GM18511 (cell line): ENCODE measurements around the gene GLIS1.

Experiments
- ATAC-seq: cut with Tn5 transposase; IDR thresholded peaks from one replicate; pipeline ENCODE4 v1.9.1; 2021; ENCODE audit warnings: mild to moderate bottlenecking, moderate library complexity; ENCODE audit not compliant: unreplicated experiment

GLIS1 gene

DNA sequence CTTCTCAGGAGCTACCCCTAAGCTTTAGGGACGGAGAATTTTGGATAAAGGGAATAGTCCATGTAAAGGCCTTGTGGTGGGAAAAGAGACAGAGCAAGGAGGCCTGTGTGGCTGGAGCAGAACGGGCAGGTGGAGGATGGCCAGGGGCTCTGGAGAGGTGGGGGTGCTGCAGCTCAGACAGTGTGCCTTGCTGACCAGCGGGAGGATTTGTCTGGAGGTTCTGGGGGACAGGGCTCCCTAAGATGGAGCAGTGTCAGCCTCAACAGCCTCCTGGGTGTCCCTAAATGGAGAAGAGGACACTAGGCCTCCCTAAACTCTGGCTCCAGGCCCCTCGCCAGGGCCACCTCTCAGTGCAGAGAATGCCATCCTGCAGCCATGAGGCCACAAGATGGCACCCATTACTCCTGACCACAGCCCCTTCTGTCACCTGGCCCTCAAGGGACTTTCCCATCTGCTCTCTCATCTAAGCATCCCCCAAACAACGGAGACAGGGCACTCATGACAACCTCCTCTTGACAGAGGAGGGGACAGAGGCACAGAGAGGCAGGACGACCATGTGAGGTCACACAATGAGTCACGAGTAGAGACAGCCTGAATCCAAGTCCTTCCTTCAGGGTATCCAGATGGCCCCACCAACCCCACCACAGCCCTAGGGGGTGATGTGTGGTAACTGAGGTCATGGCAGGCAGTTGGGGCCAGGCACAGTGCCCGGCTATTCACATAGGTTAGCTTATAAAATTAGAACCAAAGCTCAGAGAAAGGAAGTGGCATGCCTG is 185.0 kb downstream of the GLIS1 start:
- ATAC-seq: no peak

DNA sequence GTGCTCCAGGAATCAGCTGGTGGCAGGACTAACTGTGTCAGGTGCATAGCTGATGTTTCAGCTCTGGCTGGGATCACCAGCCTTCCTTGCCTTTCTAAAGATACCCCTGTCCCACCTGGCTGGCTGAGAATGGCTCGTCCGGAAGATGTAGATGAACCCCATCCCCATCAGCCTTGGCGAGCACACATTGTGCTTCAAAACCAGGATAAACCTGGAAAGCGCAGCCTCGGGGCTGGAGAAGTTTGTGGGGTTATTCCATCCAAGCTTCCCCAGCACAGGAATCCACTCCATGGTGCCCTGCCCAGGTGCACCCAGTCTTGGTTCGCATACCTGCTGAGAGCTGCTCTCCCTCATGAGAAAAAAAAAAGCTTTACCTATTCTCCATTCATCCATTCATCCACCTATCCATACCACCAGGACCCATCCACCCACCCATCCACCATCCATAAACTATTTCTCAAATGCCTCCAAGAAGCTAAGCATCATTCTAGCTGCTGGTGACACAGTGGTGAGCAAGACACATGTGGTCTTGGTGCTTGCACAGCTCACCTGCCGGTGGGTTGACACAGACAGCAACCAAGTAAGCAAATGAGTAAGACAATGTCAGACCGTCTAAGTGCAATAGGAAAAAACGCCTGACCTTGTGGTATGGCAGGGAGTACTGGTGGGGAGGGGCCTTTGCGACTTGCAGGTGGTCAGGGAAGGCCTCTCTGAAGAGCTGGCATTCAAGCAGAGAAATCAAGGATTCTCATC is 185.8 kb downstream of the GLIS1 start:
- no peak for ATAC-seq

DNA sequence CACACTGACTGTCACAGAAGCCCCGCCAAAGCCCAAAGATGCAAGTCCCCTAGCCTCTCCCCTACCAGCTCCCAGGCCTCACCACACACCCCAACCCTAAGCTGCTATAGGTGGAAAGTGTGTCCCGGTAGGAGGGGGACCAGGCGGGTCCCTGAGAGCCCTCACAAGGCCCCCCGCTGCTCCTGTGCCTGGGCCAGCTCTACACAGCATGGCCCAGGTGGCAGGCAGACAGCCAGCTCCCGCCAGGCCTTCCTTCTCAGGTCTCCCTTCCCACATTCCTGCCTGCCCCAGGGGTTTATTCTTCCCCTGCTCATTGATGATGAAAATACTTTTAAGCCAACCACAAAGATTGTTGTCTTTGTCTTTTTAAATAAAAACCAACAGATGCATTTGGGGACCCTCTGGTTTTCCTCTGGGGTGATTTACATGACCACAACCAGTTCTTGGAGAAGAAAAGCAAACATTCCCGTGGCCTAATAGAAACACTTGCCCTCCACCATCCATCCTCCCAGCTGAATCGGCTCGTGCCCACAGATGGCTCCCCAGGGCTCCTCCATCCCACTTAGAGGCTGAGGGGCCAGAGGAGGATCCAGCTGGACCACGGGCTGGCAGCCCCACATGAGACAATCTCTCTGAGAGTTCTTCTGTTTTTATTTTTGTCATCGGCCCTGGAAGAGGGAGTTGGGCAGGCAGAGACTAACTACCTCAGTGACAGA is 186.7 kb downstream of the GLIS1 start:
- ATAC-seq: no peak

DNA sequence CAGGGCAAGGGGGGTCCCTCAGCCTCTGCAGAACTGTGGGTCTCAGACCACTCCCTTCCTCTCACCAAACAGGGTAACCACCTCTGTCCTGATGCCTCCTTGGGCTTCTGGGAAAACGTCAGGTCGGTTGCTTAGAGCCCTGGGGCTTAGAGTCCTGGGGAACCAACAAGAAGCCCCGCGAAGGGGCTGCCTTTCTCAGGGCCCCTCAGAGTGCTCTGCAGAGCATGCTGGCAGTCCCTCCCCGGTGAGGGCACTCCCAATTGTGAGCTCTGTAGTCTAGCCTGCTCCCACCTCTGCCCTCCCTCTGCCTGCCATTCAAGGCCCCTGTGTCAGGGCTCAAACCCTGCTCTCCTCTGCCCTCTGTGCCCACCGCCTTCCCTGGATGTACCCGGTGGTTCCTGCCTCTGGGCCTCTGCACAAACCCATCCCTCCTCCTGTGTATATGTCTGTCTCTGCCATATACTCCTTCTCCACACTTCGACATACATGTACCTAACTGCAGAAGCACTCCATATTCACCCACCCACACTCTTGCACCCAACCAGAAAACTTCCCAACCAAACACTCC is 187.5 kb downstream of the GLIS1 start:
- ATAC-seq: no peak

DNA sequence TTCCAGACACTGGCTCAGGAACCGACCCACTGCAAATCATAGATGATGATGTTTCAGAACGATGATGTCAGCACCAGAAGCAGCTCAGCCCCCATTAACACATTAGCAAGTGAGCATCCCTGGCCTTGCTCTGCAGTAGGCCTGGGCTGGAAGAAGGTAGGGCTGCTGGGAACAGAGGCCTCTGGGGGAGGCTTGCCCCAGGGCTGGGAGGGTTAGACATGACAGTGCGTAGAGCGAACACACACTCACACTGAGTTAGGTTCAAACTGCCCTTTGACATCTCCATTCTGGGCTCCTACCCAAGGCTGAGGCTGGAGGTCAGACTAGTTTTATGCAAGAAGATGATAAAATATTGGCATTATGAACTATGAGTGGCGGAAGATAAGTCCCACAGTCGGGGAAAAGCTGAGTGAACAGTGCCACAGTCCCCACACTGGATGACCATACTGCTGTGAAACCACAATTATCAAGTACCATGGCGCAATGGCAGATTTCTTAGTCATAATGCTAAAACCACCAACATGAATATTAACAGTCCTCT is 188.7 kb downstream of the GLIS1 start:
- no peak for ATAC-seq

DNA sequence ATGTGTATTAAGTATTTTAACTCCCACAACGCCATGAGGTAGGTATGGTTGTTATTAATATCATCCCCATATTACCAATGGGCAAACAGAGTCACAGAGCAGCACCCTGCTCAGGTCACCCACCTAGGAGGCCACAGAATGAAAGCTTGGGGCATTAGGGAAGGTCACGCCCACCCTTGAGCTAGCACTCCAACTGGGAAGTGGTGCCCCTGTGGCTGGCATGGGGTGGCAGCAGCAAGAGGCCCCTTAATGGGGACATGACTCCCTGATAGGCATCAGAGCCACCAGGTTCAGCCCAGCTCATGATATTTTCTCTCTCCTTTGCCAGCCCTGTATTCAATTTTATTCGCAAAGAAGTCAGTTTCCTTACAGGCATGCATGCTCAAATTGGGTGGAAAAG is 189.2 kb downstream of the GLIS1 start:
- ATAC-seq: no peak

DNA sequence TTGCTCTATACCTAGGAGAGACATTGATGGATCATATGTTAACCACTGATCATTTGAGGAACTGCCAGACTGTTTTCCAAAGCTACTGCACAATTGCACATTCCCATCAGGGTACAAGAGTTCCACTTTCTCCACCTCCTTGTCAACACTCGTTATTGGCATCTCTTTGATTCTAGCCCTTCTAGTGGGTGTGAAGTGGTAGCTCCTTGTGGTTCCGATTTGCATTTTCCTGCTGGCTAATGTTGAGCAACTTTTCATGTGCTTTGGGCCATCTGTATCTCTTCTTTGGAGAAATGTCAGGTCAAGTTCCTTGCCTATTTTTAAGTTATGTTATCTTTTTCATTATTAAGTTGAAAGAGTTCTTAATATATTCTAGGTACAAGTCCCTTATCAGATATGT is 189.7 kb downstream of the GLIS1 start:
- no peak for ATAC-seq

DNA sequence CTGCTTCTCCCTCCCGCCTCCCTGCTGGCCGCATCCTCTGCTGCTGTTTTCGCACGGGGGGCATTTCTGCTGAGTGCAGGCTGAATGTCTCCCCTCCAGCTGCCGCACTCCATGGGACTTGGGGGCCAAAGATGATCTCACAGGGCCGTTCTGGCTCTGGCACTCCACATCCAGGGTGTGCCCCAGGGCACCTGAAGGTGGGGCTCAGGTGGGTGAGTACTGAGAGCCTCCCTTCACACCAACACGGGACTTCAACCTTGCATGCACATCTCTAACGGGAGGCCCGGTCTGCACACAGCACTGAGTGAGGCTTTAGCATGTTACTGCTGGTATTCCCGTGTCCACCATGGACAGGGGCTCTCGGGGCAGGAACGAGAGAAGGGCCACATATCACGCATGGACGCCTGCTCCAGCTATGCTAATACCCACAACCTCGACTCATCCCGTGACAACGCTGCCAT is 190.9 kb downstream of the GLIS1 start:
- ATAC-seq: no peak

DNA sequence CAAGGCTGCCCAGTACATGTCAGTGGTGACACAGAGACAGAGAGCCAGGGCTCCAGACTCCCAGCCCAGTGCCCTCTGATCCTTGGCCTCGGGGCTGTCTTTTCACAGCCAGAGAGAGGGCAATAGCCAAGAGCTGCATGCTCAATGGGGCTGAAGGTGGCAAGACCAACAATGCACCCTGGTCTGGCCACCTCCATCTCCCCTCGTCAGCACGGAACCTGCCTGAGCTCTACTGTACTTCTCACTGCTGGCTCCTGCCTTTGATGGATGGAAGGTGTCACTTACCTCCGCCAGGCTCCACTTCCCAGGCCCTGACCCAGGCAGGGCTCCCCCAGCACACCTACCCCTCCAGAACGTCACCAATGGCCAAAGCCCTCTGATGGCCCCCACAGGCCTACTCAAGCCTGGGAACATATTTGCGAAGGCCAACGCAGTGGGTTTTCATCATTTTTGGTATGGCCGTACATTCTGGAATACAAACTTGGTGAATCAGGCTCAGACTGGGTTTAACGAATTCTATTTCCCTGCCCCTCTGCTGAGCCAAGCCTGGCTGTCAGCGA is 191.7 kb downstream of the GLIS1 start:
- no peak for ATAC-seq

DNA sequence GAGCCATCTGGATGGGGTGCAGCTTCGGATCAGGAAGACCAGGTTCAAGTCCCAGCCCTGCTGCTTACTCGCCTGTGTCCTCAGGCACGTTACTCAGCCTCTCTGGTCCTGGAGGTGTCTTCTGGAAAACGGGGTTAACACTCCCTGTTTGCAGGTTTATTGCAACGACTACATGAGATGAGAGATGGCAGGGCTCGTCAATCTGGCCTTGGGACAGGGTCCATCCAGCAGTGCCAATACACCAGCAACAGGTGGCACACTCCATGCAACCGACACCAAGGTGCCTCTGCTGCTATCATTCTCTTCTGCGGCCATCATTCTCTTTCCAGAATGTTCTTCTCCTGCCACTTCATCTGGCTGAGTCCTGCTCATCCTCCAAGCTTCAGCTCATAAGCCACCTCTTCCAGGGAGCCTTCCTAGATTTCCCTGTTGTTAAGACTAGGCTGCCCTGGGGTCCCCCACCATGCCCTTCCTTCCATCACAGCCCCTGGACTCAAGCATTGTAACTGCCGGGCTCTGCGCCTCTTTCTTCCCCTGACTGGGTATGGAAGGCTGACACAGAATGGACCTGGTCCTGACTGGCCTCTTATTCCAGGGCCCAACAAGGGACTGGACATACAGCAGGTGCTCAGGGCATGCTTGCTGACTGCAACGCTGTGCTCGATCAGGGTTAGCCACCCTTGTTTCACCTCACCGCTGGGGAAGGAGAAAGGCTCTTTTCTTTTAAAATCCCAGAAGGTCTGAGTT is 192.4 kb downstream of the GLIS1 start:
- ATAC-seq: no peak

DNA sequence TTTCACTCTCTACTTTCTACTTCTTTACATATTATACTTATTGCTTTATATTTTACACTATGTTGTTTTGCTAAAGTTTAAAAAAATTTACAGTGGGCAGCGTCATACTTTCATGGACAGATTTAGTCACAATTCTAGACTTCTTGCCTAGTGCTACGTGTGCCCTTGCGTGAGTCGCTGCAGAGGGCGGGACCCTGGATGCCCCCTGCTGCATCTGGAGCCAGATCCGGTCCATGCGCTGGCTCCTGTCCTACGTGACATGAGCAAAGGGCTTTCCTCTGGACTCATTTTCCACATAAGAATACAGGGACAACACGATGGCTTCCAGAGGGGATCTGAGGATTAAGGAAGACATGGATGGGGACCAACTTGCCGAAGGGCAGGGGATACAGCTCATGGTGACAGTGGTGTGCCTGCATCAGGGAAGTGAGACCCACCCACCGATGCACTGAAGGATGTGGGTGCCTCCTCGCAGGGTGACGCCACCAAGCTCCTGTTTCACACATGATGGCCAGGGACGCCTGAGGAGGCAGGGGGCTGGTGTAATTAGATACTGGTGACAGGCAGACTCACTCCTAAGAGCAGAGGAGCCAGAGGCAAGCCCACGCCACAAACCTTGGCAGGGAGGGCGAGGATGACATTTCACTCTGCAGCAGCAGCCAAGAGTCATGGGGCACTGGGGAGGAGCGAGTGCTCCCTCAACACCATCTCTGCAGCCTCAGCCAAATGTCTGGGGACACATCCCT is 193.1 kb downstream of the GLIS1 start:
- no peak for ATAC-seq

DNA sequence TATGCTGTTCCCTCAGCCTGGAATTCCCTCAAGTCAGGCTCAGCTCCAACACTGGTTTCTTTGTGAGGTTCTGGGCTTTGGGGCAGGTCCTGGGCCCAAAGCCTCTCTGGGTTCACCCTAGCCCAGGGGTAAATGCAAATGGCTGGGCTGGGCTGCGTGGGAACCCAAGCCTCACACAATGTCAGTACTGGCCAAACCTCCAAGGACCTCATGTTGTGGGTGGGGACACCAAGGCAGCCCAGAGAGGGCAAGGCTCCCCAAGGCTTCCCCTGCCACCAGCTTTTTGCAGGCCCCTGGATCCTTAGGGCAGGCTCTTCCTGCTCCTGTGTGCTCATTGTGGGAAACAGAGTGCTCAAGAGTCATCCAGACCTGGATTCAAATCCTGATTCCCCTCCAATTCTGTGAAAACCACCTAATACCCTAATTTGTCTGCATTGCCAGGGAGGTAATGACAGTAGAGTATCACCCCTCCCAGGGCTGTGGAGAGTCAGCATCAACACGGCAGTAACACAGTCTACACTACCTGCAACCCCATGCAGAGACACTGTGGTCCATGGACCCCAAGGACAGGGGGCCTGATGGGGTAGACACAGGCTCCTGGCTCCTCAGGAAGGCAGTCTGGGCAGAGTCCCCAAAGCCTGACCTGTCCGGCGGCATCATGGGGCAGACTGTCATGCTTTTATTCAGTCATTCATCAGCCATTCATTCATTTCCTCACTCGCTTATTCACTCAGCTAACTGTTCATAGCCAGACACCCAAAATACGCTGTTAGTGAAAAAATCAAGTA is 194.0 kb downstream of the GLIS1 start:
- ATAC-seq: no peak

DNA sequence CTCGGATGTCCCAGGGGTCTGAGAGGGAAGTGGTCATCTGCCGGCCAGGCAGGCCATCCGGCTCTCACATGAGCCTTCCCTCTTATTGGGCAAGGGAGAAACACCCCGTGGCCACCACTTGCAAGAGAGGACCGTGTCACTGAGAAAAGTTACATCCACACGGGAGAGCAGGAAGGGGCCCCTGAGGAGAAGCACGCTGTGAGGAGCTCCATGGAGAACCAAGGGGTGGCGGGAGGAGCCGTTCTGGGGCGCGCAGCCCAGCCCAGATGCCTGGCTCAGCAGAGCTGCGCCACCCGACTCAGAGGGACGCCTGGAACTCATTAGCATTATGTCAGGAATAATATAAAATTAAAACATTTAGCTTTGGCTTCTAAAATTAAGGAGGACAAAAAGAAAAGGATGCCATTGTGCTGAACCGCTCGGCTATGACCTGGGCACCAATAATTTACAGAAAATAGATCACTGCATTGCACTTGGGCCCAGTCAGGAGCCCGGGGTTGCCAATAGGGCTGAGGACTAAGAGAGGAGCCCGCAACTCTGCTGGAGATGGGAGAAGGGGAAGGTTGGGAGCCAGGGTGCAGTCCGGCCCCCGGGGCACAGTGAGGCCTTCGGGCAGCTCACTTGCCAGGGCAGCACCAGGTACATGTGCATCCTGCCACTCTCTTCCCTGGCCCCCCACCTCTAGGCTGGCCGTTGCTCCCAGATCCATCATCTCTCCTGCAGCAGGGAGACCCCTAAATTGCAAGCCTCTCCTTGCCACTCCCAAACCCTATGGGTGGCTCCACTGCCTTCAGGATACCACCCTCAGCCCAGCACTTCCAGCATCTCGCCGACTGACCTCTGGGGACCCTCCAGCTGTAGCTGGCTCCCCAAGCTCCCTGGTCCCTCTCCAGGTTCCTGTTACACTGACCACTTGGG is 194.9 kb downstream of the GLIS1 start:
- no peak for ATAC-seq

DNA sequence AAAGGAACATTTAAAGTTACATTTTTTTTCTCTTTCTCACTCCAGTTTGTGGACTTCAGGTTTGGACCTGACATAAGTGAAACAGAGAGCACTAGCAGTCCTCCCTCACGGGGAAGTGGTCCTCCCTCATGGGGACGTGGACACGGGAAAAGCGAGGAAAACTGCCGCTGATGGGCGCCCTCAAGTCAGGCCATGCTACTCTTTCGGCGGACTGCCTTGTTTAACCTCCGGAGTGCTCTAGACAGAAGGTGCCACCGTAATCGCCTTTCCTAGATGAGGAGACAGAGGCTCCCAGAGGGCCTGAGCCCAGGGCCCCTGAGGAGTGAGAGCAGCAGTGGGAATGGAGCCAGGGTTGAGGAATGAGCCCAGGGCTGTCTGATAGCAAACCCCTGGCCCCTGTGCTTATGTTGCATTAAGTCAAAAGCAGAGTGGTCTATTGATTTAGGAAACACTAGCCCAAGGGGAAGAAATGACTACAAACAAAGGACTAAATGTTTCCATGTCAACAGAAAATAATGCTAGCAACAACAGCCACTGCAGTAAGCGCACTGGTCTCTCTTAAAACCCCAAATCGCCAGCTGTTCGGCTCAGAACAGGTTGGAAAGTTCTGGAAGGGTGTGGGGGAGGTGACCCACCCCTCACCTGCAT is 195.7 kb downstream of the GLIS1 start:
- ATAC-seq: no peak

DNA sequence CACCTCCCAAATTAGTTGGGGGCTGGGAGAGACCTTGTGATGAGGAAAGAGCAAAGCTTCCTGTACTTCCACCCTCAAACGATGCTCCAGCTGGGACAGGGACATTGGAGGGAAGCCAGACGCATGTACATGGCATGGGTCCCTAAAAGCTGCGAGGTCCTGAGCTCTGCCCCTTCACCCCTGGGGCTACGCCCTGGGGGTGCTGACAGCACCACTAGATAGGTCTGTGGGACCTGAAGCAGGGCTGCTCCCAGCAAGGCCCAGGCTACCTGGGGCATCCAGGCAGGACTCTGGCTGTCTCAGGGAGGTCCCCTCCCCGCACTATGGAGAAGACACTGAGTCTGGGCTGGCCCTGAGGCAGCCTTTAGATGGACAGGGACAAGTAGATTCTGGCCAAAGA is 196.4 kb downstream of the GLIS1 start:
- no peak for ATAC-seq

DNA sequence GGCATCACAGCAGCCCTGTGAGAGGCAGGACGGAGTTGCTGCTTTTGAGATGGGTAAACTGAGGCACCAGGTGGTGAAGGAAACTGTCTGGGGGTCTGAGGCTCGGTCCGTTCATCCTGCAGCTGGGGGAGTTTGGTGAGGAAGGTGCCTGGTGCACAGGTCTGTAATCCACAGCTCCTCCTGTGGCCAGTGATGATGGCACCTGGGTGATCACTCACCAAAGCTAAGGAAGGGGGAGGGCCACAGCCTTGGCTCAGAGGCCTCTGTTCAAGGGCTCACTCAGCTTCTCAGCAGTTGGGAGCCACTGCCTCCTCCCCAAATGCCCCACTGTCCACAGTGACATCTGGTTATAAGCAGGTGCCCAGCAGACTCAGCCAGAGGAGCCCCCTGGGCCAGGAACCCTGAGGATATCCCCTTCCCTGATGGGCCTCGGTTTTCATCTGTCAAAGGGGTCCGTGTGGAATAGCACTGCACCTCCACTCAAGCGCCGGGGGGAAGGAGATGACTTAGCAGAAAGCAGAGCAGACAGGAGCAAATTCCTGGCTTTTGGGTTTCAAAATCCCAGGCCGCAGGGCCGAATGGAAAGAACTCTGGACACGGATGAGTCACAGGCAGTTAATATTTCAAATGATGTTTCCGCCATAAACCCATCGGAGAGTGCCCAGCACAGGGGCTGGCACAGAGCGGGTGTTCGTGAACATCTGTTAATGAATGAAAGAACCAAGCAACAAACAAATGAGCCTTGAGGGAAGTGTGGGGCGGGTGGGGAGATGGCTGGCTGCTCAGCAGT is 197.0 kb downstream of the GLIS1 start:
- ATAC-seq: no peak
